Glutamatergic neuron (in vitro differentiated cells): ENCODE measurements around the gene DNAJC18. TPM values are rescaled to one million over a fixed set of nuclear protein-coding genes. Genes with fewer than 3 reads are reported as not detected.

Experiments
- DNase-seq: peaks from one replicate; pipeline ENCODE4 v3.0.0; 2022
- H3K27ac Mint-ChIP-seq: one replicate; pipeline ENCODE4 v1.8.0; 2020; ENCODE audit warnings: mild to moderate bottlenecking, mixed read lengths, inconsistent platforms; ENCODE audit not compliant: unreplicated experiment
- H3K27me3 Mint-ChIP-seq: one replicate; pipeline ENCODE4 v1.8.0; 2020; ENCODE audit warnings: mild to moderate bottlenecking, moderate library complexity, mixed read lengths, inconsistent platforms; ENCODE audit not compliant: unreplicated experiment
- H3K36me3 Mint-ChIP-seq: one replicate; pipeline ENCODE4 v1.8.0; 2020; ENCODE audit warnings: mild to moderate bottlenecking, mixed read lengths, inconsistent platforms; ENCODE audit not compliant: unreplicated experiment
- H3K4me1 Mint-ChIP-seq: one replicate; pipeline ENCODE4 v1.8.0; 2020; ENCODE audit warnings: mild to moderate bottlenecking, low read depth, mixed read lengths, inconsistent platforms; ENCODE audit not compliant: unreplicated experiment
- H3K4me3 Mint-ChIP-seq: one replicate; pipeline ENCODE4 v1.8.0; 2020; ENCODE audit warnings: mild to moderate bottlenecking, mixed read lengths, inconsistent platforms; ENCODE audit not compliant: unreplicated experiment
- H3K9me3 Mint-ChIP-seq: one replicate; pipeline ENCODE4 v1.8.0; 2020; ENCODE audit warnings: mild to moderate bottlenecking, moderate library complexity, mixed read lengths, inconsistent platforms; ENCODE audit not compliant: unreplicated experiment
- total RNA-seq: library from RNA; stranded (reverse); fragmentation: NEBNext Ultra II Directional; extraction: Animal tissue kit (Norgen Biotek cat#: 25700); gene quantifications from one replicate; pipeline ENCODE4 v1.2.1, GENCODE V29; 2021; ENCODE audit not compliant: unreplicated experiment
- TF ChIP-seq, protein P1 (sequence below): fragments of 200-600 bp; sonication (generic); IDR thresholded peaks from one replicate; pipeline ENCODE4 v1.5.0; 2021; ENCODE audit not compliant: partially characterized antibody, unreplicated experiment

Gene DNAJC18
- total RNA-seq, 1 donor from 2014 or later: 55.9 TPM

DNA sequence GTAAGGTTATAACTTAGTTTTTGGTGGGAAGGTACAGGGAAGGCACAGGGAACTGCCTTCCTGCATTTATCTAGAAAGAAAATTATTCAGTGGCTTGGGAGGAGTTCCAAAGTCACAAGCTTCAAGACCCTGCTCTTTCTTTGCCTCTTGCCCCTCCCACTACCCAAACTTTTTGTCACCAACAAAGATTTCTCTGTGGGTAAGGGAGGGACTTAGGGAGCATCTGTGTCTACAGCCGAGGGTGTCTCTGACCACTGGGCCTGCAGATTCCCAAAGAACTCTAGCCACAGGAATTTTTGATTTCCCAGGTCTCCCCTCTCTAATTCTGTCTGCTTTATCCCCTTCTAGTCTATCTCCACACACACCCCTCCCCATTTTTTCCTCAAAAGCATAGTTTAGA lies 21.1 kb upstream of the DNAJC18 start:
- H3K27ac Mint-ChIP-seq: no peak overlapping the region
- peaks cover 4% of the 10 kb centered on the region for H3K36me3 Mint-ChIP-seq
- no peak overlapping the region for H3K4me3 Mint-ChIP-seq
- no peaks in the 10 kb centered on the region for H3K9me3 Mint-ChIP-seq
- peaks cover 1% of the 10 kb centered on the region for H3K27me3 Mint-ChIP-seq
- TF ChIP-seq, protein P1, sequence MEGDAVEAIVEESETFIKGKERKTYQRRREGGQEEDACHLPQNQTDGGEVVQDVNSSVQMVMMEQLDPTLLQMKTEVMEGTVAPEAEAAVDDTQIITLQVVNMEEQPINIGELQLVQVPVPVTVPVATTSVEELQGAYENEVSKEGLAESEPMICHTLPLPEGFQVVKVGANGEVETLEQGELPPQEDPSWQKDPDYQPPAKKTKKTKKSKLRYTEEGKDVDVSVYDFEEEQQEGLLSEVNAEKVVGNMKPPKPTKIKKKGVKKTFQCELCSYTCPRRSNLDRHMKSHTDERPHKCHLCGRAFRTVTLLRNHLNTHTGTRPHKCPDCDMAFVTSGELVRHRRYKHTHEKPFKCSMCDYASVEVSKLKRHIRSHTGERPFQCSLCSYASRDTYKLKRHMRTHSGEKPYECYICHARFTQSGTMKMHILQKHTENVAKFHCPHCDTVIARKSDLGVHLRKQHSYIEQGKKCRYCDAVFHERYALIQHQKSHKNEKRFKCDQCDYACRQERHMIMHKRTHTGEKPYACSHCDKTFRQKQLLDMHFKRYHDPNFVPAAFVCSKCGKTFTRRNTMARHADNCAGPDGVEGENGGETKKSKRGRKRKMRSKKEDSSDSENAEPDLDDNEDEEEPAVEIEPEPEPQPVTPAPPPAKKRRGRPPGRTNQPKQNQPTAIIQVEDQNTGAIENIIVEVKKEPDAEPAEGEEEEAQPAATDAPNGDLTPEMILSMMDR: no peak
- H3K4me1 Mint-ChIP-seq: no peaks in the 10 kb centered on the region
- no peak for DNase-seq

DNA sequence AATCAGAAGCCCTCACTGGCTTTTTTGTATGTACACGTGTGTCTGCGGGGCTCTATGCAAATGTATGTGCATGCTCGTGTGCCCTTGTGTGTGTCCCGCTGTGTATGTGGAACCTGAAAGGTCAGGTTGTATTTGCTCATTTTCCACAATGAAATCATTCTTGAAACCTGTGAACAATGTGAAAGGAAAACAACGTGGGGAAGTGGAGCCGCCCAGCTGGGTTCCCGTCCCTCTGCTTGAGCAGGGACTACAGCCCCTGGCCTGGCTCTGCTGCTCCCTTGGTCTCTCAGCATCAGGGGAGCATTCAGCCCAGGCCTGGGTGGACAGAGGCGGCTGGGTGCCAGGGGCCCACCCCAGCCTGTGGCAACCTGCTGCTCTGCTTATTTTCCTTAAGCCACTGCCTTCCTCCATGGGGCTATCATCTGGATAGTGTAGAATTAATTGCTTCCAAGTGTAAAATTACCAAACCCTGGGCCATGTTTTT lies 20.2 kb upstream of the DNAJC18 start:
- H3K27me3 Mint-ChIP-seq: peaks cover 1% of the 10 kb centered on the region
- no peak for DNase-seq
- H3K4me1 Mint-ChIP-seq: no peaks in the 10 kb centered on the region
- H3K27ac Mint-ChIP-seq: no peak overlapping the region
- TF ChIP-seq, protein P1: no peak
- peaks cover 4% of the 10 kb centered on the region for H3K36me3 Mint-ChIP-seq
- H3K9me3 Mint-ChIP-seq: no peaks in the 10 kb centered on the region
- no peak overlapping the region for H3K4me3 Mint-ChIP-seq

DNA sequence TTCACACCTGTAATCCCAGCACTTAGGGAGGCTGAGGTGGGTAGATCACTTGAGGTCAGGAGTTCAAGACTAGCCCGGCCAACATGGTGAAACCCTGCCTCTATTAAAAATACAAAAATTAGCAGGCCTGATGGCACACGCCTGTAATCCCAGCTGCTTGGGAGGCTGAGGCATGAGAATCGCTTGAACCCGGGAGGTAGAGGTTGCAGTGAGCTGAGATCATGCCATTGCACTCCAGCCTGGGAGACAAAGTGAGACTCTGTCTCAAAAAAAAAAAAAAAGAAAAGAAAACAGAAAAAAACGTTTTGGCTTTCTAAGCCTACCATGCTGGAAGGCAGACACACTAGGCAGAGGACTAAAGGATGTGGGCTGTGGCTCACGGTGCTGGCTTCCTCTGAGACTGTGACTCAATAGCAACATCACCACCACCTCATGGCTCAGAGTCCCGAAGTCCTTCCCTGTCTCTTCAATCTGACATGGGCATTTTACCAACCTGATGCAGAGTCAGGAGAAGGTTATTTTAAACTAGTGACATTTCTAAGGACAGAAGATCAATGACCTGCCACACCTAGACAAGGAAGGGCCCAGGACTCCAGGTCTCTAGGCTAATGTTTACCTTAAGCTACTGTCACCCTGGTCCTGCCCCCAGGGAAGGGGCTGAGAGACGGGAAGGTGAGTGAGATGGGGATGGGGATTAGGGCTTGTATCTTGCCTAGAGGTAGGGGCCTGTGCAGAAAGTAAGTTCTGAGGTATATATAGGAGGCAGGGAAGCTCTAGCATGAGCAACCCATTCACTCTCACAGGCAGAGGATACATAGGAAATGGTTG lies 19.5 kb upstream of the DNAJC18 start:
- Mint-ChIP-seq H3K4me3 (no peak overlapping the region), H3K4me1 (no peaks in the 10 kb centered on the region), H3K27me3 (peaks cover 1% of the 10 kb centered on the region), H3K27ac (no peak overlapping the region), H3K36me3 (peaks cover 4% of the 10 kb centered on the region), H3K9me3 (no peaks in the 10 kb centered on the region)
- TF ChIP-seq, protein P1: no peak
- no peak for DNase-seq

DNA sequence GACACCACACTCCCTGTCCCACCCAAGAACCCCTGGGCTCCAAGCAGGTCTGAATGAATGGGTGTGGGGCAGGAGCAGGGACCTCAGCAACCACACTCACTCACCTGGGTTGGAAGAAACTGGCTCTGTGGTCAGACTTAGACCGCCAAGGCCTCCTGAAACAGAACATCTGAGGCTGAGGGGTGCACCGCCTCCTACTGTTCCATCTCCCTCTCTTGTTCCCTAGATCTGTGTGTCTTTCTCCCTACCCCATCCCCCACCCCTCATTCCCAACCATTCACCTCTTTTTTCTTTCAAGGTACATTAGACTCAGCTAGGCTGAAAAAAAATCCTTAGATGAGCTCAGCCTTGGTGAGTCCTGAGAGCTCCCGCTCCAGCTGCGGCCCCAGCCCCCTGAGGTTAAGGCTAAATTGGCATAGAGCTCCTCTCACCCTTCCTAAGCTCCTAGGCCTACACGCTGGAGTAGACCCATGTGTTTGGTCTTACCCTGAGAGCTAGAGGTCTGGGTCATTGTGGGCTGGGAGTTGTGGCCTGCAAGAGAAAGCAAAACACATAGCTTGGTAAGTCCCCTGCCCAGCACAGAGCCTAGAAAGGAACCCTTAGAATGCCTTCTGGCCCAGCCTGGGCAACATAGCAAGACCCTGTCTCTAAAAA lies 18.5 kb upstream of the DNAJC18 start:
- TF ChIP-seq, protein P1: no peak
- no peak overlapping the region for H3K27ac Mint-ChIP-seq
- H3K4me3 Mint-ChIP-seq: no peak overlapping the region
- DNase-seq: no peak
- H3K27me3 Mint-ChIP-seq: peaks cover 1% of the 10 kb centered on the region
- H3K9me3 Mint-ChIP-seq: no peaks in the 10 kb centered on the region
- peaks cover 4% of the 10 kb centered on the region for H3K36me3 Mint-ChIP-seq
- H3K4me1 Mint-ChIP-seq: no peaks in the 10 kb centered on the region

DNA sequence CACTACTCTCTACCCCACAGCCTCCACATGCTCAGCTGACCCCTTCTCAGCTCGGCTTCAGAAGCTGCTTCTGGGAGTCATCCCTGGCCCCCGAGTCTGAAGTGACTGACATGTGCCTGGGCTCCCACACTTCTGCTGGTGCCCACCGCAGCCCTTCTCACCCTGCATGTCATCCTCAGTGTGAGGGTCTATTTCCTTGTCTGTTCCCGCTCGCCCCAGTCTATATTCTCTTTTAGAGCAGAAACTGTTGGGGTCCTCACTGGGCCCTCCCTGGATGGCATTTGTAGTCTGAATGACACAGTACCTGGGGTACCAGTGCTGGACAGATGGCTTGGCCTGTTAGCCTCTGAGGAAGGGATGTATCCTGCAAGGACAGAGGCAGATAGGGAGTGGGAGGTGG lies 17.9 kb upstream of the DNAJC18 start:
- Mint-ChIP-seq H3K4me3 (no peak overlapping the region), H3K27me3 (peaks cover 1% of the 10 kb centered on the region), H3K36me3 (peaks cover 4% of the 10 kb centered on the region), H3K27ac (no peak overlapping the region), H3K4me1 (no peaks in the 10 kb centered on the region), H3K9me3 (no peaks in the 10 kb centered on the region)
- no peak for DNase-seq
- TF ChIP-seq, protein P1: no peak
